Measurements from ENCODE around the gene ZNF385A. TPM values are rescaled to one million over a fixed set of nuclear protein-coding genes. Genes with fewer than 3 reads are reported as not detected.

ZNF385A gene
- total and polyA plus RNA-seq, 9 of the 15 experiments (the other 6 are each of a cell fraction or from before 2014, with no cell fraction given): 1.0 to 111 (median 7.7) TPM

DNA sequence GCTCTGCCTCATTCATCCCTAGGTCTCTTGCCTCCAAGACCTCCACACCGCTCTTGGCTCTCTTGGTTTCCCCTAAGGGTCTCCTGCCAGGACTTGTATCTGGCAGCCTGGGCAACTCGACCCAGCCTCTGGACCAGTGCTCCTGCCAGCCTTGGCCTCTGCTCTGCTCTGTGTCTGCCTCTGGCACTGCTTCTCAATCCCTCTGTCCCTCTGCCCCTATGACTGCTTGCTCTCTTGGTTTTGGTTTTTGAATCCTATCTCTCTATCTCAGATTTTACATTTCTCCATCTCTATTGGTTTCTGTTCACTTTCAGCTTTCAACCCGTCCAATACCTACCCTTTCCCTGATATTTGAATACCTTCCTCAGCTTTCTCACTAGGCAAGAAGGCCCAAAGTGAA is 28.3 kb upstream of the ZNF385A start:
- Histone ChIP-seq H3K4me2 (ENCODE audit: insufficient read depth, low read length) (no peak overlapping the region), H3K79me2 (ENCODE audit: control insufficient read depth, insufficient read depth, low read length) (peaks cover 69% of the 10 kb centered on the region), H3K9me1 (ENCODE audit: control insufficient read depth, insufficient read depth, low read length) (peaks cover 20% of the 10 kb centered on the region), H3K27ac (ENCODE audit: extremely low read depth, low read depth, low read length) (peak overlapping the region; percentile 16; the same call in 2 of the 3 replicates), H3K36me3 (ENCODE audit: control insufficient read depth, insufficient read depth, low read length) (peaks cover 76% of the 10 kb centered on the region), H3K4me1 (replicated peaks in 1 of 2; ENCODE audit: control insufficient read depth in 2 of 2, insufficient read depth in 2 of 2, low read length in 2 of 2) (peaks cover 32 to 35% of the 10 kb centered on the region in 2 experiments), H4K20me1 (replicated peaks; ENCODE audit: control insufficient read depth, insufficient read depth, low read length) (peaks cover 40% of the 10 kb centered on the region), H3K9ac (ENCODE audit: insufficient read depth in 1 of 2, low read depth in 2 of 2, low read length in 2 of 2) (peak overlapping the region in 1 of 2 experiments; percentile 82; a peak in 2 of 4 replicates), H3K4me3 (no peak overlapping the region), H3K27me3 (ENCODE audit: control insufficient read depth in 2 of 2, insufficient read depth in 2 of 2, low read length in 2 of 2) (no peaks in the 10 kb centered on the region), H3K9me3 (replicated peaks; ENCODE audit: control insufficient read depth, insufficient read depth, low read depth, low read length) (no peaks in the 10 kb centered on the region), H2AFZ (ENCODE audit: low read depth, low read length) (no peak overlapping the region)
- DNase-seq (ENCODE audit: extremely low read depth in 1 of 4, low spot score in 3 of 4) (no peak), FAIRE-seq (no peak), ATAC-seq (no peak)
- ChIA-PET POLR2A (interaction anchor here (0.6 to 2.2 kb wide), 3 partner anchors 9 to 20 kb away, joined by 3 to 10 read pairs (median 4); no protein-coding TSS in a partner anchor), CTCF (ENCODE audit: low intra/inter-chr PET ratio) (no interaction called here)
- in situ Hi-C loops (cut with MboI) (no loop called here), intact Hi-C loops (cut with micrococcal nuclease) (no loop called here)
- no TSS peak for BruUV-seq (replicated peaks)
- 79% methylated on average over 3 of the region's 3 CpGs for WGBS (ENCODE audit: insufficient coverage, low coverage, missing lambda C conversion rate)
- TF ChIP-seq SAFB (IDR thresholded peaks at IDR 0.05; ENCODE audit: borderline replicate concordance, low read depth, low read length) (no peak), TFAP4 (CRISPR knock-in tag; IDR thresholded peaks at IDR 0.05; ENCODE audit: borderline replicate concordance) (no peak), RBBP5 (IDR thresholded peaks at IDR 0.05; ENCODE audit: borderline replicate concordance, insufficient read depth, low read length, poor library complexity, severe bottlenecking) (no peak), ID3 (CRISPR knock-in tag; IDR thresholded peaks at IDR 0.05) (no peak), ID3 (tag; IDR thresholded peaks at IDR 0.05) (no peak), HNRNPL (IDR thresholded peaks at IDR 0.05; ENCODE audit: low read depth, low read length) (no peak), MYBL2 (IDR thresholded peaks at IDR 0.05; ENCODE audit: low read depth) (no peak), MYBL2 (CRISPR knock-in tag; IDR thresholded peaks at IDR 0.05; ENCODE audit: borderline replicate concordance) (no peak), RBM25 (IDR thresholded peaks at IDR 0.05; ENCODE audit: low read depth, low read length, severe bottlenecking) (no peak), SMC3 (conservative IDR thresholded peaks at IDR 0.05; ENCODE audit: insufficient read depth, low read depth, low read length) (no peak), TAF15 (IDR thresholded peaks at IDR 0.05; ENCODE audit: low read depth, low read length) (no peak), RAD51 (IDR thresholded peaks at IDR 0.05; ENCODE audit: borderline replicate concordance, low read depth) (no peak), MBD2 (IDR thresholded peaks at IDR 0.05; ENCODE audit: borderline replicate concordance, low read depth) (no peak)
- TF ChIP-seq, protein P1, sequence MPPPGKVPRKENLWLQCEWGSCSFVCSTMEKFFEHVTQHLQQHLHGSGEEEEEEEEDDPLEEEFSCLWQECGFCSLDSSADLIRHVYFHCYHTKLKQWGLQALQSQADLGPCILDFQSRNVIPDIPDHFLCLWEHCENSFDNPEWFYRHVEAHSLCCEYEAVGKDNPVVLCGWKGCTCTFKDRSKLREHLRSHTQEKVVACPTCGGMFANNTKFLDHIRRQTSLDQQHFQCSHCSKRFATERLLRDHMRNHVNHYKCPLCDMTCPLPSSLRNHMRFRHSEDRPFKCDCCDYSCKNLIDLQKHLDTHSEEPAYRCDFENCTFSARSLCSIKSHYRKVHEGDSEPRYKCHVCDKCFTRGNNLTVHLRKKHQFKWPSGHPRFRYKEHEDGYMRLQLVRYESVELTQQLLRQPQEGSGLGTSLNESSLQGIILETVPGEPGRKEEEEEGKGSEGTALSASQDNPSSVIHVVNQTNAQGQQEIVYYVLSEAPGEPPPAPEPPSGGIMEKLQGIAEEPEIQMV (tag; conservative IDR thresholded peaks at IDR 0.05; ENCODE audit: low read depth): no peak
- TF ChIP-seq, protein P2, sequence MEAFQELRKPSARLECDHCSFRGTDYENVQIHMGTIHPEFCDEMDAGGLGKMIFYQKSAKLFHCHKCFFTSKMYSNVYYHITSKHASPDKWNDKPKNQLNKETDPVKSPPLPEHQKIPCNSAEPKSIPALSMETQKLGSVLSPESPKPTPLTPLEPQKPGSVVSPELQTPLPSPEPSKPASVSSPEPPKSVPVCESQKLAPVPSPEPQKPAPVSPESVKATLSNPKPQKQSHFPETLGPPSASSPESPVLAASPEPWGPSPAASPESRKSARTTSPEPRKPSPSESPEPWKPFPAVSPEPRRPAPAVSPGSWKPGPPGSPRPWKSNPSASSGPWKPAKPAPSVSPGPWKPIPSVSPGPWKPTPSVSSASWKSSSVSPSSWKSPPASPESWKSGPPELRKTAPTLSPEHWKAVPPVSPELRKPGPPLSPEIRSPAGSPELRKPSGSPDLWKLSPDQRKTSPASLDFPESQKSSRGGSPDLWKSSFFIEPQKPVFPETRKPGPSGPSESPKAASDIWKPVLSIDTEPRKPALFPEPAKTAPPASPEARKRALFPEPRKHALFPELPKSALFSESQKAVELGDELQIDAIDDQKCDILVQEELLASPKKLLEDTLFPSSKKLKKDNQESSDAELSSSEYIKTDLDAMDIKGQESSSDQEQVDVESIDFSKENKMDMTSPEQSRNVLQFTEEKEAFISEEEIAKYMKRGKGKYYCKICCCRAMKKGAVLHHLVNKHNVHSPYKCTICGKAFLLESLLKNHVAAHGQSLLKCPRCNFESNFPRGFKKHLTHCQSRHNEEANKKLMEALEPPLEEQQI (IDR thresholded peaks at IDR 0.05): no peak
